GM12864 (cell line): ENCODE data around the gene RORB.

Experiments
- DNase-seq: peaks from one replicate; pipeline ENCODE4 v3.0.0-alpha.2; 2011; ENCODE audit warnings: low read depth
- H3K4me3 ChIP-seq: 2 replicates; pipeline ENCODE4 v1.5.1; 2011; ENCODE audit warnings: mild to moderate bottlenecking, low read depth, low read length, control low read depth
- CTCF ChIP-seq: IDR thresholded peaks from 2 replicates; pipeline ENCODE4 v1.5.1; 2011; ENCODE audit warnings: low read depth, mild to moderate bottlenecking, moderate library complexity, low read length, control low read depth, inconsistent platforms; ENCODE audit errors: missing control alignments

The RORB gene

GRCh38 chr9:74499111-74499601, 2.0 kb downstream of the RORB start:
- H3K4me3 ChIP-seq = no peak overlapping the region
- DNase-seq = no peak

GRCh38 chr9:74499770-74500583, 2.8 kb downstream of the RORB start:
- no peak for DNase-seq
- TF ChIP-seq CTCF = no peak
- H3K4me3 ChIP-seq = no peak overlapping the region

More at GRCh38 chr9:74499111-74499601, 2.0 kb downstream of the RORB start:
- TF ChIP-seq CTCF = no peak

GRCh38 chr9:74500584-74500924, 3.4 kb downstream of the RORB start:
- H3K4me3 ChIP-seq = no peak overlapping the region
- DNase-seq = no peak

GRCh38 chr9:74501570-74501969, 4.4 kb downstream of the RORB start:
- TF ChIP-seq CTCF = no peak
- no peak for DNase-seq
- no peak overlapping the region for H3K4me3 ChIP-seq

More at GRCh38 chr9:74500584-74500924, 3.4 kb downstream of the RORB start:
- TF ChIP-seq CTCF = no peak

- no peak overlapping the region for H3K4me3 ChIP-seq
- no peak for DNase-seq
- TF ChIP-seq CTCF = no peak
Measured at GRCh38 chr9:74503219-74503618, 6.1 kb downstream of the RORB start.

GRCh38 chr9:74503666-74504065, 6.5 kb downstream of the RORB start:
- TF ChIP-seq CTCF = no peak

GRCh38 chr9:74511333-74511732, 14.2 kb downstream of the RORB start:
- TF ChIP-seq CTCF = no peak
- H3K4me3 ChIP-seq = no peak overlapping the region
- DNase-seq = no peak

More at GRCh38 chr9:74503666-74504065, 6.5 kb downstream of the RORB start:
- no peak for DNase-seq
- no peak overlapping the region for H3K4me3 ChIP-seq
